ENCODE measurements around the gene RFPL3.

- TF ChIP-seq CTCF (IDR thresholded peaks at IDR 0.05), result no peak
- no peak for TF ChIP-seq POLR2A (IDR thresholded peaks at IDR 0.05)
- no peak for TF ChIP-seq POLR2AphosphoS5 (IDR thresholded peaks at IDR 0.05)
Observed at GRCh38 chr22:32309585-32310251, 47.9 kb upstream of the RFPL3 start.
